HG02938 (cell line): ENCODE data around the gene PRDM12.

ENCODE experiments used
- ATAC-seq: cut with Tn5 transposase; IDR thresholded peaks from one replicate; pipeline ENCODE4 v1.9.1; 2021; ENCODE audit warnings: mild to moderate bottlenecking, moderate library complexity; ENCODE audit not compliant: unreplicated experiment

The PRDM12 gene

DNA sequence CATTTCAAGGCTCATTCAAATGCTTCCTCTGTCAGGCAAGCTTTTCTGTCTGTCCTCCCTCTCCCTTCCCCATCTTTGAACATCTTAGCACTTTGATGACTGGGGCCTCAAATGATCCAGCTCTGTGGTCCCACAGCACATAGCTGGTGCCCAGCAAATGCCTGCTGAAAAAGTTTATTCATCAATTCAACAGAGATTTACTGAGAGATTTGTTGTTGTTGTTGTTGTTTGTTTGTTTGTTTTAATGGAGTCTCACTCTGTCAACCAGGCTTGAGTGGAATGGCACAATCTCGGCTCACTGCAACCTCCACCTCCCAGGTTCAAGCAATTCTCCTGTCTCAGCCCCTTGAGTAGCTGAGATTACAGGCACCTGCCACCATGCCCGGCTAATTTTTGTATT is 23.2 kb downstream of the PRDM12 start:
- no peak for ATAC-seq

DNA sequence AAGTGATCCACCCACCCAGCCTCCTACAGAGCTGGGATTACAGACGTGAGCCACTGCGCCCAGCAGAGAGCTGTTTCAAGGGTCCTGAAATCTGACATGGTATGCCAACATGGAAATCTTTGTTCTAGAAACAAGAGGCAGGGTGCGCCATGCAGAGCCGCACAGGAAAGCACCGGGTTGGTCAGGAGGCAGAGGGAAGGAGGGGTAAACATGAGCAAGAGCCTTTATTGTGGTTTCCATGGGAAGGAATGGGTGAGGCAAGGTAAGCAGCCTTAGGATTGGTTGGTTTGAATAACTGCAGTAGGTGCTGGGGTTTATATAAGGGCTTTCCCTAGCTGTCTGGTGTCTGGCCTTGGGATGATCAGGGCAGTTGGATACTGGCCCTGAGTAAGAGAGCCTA is 23.7 kb downstream of the PRDM12 start:
- no peak for ATAC-seq

DNA sequence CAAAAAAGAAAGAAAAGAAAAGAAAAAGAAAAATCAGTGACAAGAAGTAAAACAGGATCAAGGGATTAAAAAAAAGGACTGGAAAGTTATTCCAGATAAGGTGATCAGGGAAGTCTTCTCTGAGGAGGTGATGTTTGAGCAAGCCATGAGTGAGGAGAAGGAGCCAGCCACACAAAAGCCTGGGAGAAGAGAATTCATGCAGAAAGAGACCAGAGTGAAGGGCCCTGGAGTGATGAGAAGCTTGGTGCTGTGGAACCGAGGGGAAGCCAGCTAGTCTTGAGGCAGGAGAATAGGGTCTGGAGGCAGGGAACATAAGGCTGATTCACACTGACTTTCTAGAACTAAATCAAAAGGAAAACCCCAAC is 25.2 kb downstream of the PRDM12 start:
- no peak for ATAC-seq

DNA sequence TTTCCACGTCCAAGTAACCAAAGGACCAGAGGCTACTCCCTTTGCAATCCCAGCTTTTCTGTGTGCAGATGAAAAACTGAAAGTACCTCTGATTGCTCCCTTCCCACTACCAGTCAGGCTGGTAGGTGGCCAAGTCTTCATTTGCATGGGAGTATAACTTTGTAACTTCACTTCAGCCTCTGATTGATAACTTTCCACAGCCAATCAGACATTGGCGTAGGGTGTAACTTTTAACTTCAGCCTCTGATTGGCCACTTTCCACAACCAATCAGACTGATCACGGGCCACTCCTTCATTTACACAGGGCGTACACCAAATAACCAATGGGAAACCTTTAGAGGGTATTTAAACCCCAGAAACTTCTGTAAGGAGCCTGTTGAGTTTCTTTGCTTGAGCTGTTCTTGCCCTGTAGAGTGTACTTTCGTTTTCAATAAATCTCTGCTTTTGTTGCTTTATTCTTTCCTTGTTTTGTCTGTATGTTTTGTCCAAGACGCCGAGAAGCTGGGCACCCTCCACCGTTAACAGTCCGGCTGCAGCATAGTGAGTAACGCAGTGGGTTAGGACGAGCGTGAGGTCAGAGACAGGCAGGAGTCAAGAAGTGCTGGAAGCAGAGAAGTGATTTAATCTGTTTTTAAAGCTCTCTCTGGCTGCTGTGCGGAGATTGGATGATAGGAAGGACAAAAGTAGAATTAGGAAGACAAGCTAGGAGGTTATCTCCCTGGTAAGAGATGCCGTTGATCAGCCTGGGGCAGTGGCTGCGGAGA is 25.7 kb downstream of the PRDM12 start:
- ATAC-seq, result no peak

DNA sequence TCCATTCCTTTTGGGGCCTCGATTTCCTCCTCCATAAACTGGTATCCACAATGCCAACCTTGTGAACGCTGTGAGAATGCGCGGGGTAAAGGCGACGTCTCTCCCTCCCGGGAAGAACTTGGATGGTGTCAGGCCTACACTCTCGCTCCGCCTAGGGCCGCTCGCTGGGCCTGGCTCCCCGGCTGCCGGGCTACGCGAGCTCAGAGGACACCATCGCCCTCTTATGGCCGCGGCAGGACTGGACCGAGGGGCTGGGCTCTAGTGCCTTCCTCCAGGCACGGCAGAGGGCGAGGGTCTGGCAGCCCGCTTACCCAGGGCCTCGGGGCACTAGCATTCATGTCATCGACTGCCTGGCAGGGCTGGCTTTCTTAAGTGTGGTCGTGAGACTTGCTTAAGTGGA is 27.9 kb downstream of the PRDM12 start:
- no peak for ATAC-seq

DNA sequence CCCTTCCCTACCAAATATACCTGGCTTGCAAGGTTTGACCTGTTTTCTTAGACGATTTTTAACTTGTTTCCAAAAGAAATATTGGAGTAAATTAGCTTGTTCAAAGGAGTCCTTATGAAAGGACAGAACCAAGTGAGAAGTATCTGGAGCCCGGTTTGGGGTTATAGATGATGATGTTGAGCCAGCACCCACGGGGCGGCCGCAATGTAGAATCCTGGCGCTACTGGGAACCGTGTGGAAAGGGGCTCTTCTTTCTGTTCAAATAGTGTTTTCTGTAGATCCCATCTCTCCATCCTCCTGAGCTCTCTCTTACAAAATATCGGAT is 28.7 kb downstream of the PRDM12 start:
- no peak for ATAC-seq

DNA sequence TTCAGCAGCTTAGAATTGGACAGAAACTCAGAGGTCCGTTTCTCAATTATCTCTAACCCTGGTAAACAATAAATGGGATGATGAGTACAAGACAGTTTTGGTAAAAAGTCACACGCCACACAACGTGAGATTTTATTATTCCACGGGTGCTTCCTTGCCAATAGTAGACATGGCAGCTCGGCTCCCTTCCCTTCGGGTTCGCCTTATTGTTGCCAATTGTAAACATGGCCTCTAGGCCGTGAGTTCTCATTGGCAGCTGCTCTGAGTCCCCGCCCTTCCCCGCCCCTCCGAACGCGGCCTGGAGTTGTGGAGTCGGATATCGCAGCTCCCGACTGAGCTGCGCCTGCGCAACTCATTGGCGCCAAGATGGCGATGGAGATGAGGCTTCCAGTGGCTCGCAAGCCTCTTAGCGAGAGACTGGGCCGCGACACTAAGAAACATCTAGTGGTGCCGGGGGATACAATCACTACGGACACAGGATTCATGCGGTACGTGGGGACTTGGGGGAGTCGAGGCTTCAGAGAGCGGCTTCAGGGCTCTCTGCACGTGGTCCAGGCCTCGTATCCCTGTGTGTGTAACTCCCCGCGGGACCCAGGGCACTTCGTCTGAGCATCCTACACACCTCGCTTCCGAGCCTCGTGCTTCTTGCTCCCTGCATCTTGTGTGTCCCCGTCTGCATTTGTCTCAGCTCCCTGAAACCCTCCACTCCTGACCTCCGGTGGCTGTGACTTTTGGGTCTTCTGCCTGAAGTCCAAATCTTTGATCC is 29.2 kb downstream of the PRDM12 start, which contains the start of gene EXOSC2:
Gene EXOSC2 (plus strand): TSS at position 355 of the 766 bp plus-strand sequence. CDS start 12 bp downstream, at position 367.
- ATAC-seq, result peak; percentile 89

DNA sequence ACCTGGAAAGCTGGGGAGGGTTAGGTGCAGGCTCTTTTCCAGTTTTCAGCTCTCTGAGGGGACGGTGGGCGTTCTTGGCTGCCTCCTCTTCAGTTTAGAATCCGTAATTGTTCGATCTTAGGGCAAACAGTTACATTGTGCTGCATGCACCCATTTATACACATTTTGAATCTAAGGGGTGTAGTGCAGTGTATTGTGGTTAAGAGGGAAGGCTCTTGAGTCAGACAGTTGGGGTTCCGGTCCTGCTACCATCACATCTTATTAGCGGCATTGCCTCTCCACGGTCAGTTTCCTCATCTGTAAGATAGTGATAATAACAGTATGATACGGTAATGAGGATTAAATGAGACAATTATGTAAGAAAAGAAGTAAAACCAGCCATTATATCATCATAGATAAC is 29.8 kb downstream of the PRDM12 start:
- ATAC-seq, result no peak

DNA sequence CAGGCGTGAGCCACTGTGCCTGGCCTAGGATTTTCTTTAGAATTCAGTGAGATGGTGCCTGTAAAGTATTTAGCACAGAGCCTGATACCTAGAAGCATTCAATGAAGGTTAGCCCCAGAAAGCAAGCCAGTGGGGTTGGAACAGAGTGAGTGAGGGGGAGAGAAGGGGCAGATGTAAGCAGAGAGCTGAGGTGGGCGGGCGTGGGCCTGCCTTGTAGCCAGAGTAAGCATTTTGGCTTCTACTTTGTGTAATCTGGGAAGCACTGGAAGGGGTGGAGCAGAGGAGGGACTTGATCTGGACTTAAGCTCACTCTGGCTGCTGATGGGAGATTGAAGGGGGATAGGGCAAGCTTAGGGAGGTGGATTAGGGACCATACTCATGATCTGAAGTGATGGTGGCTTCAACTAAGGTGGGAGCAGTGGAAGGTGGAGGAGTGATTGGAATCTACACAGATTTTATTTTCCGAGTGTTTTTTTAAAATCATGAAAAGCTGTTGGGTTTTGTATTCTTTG is 31.8 kb downstream of the PRDM12 start:
- ATAC-seq, result no peak

DNA sequence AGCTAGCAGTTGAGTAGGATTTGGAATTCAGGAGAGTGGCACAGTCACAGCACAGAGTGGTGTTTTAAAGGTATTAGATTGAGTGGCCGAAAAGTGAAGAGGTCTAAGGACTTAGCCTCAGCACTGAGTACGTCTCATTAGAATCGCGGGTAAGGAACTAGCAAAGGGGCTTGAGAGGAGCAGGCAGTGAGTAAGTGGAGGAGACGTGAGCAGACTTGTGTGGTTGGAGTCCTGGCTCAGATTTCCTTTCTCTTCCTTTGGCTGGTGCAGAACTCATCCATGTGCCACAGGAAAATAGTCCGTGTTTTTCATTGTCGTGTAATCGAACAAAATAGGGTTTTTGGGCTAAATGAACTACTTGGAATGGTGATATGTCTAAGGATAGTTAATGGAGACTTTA is 32.6 kb downstream of the PRDM12 start:
- ATAC-seq, result no peak

DNA sequence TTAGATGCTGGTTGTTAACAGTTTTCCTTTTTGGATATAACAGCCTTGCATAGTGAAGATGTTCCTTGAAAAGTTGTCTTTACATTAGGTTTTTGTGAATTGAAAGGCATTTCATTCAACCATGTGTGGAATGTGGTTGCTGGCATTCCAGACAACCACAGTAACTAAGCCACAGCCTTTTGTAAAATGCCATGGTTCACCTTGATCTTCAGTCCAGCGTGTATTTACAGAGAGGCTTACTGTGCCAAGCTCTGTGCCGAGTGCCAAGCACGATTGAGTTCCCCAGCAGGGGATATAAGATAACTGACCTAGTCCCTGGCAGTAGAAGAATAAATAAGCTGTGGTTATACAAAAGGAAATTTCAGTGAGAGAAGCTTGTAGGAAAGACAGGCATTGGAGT is 34.1 kb downstream of the PRDM12 start:
- ATAC-seq, result no peak

DNA sequence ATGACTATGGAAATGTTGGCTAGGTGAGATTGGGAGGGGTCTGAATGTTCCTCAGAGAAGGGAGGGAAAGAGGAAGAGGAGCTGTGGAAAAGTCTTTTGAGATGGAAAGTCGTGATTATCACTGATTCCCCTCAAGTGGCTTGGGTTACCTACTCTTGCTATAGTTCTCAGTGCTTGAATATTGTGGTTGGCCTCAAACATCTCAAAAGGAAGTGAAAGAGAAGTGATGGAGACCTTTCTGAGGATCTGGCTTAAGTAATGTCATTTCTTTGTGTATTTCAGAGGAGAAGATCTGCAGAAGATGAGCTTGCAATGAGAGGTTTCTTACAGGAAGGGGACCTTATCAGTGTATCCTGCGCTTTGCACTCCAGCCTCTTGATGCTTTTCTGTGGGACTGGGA is 34.7 kb downstream of the PRDM12 start:
- ATAC-seq, result no peak

DNA sequence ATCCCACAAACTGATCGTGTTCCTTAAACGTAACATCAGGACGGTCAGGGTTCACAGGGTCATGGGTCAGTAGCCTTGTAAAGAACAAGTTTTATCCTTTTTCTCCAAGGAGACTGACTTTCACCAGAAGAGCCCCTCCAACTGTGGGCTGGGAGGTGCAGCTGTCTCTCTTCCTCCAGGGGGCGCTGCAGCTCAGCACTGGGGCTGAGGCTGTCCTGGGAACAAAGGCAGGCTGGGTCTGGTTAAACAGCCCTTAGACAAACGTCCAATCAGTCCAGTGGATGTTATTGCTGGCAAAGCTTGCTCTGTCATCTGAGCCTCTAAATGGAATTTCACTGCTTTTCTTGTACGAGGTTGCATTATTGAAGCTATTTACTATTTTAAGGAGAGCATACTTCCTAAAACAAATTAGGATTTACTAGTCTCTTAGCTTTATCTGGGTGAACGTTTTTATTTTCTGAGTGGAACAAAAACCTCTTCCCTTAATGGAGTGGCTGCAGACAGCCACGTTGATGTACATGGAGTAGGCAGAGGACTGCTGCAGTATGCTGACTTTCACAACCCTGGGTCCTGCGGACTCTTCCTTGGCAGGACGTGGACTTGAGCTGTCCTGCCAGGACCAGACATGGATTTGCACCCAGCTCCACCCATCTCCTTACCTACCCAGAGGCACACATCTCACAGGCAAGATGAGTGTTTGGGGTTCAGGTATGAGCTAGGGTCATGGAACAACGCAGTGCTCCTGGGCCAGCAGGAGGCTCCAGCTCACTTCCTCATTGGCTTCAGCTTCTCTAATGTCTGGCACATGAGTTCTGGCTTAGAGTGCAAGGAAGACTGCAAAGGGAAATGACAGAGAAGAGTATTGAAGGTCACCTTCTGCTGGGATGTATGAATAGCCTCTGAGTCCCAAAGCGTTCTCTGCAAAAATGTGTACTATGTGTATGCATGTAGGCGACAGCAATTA is 36.9 kb downstream of the PRDM12 start:
- no peak for ATAC-seq

DNA sequence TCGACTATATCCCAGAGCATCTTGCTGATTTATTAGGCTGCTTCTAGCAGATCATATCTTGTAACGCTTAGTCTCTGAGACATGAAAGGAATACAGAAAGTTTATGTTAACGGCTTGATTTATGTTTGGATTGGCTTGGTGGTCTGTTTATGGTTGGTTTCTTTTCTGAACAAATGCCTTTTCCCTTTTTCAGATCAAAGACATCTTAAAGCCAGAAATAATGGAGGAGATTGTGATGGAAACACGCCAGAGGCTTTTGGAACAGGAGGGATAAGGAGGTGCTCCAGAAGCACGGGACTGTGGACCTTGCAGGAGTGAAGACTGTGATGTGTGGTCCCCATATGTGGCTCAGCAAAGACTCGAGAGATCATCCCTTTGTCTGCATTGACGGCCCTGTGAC is 39.1 kb downstream of the PRDM12 start:
- ATAC-seq, result no peak

DNA sequence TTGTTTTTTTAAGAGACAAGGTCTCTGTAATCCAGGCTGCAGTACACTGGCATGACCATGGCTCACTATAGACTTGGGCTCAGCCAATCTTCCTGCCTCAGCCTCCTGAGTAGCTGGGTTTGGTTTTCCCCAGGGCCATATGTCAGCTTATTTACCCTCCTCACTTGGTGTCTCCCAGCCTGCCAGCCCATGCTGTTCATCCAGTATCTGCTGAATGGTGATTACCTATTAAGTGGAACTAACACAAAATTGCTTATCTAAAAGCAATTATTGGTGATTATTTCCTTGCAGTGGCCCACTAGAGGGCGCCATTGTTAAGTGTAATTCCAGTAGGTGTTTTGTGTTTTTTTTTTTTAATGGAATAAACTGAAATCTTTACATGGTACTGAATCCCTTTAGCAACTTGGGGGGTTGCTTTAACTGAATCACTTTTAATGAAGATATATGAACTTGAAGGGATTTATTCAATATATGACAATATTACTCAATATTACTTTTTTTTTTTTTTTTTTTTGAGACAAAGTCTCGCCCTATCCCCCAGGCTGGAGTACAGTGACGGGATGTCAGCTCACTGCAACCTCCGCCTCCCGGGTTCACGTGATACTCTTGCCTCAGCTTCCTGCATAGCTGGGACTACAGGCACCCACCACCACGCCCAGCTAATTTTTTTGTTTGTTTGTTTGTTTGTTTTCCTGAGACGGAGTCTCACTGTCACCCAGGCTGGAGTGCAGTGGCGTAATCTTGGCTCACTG is 43.0 kb downstream of the PRDM12 start:
- no peak for ATAC-seq

DNA sequence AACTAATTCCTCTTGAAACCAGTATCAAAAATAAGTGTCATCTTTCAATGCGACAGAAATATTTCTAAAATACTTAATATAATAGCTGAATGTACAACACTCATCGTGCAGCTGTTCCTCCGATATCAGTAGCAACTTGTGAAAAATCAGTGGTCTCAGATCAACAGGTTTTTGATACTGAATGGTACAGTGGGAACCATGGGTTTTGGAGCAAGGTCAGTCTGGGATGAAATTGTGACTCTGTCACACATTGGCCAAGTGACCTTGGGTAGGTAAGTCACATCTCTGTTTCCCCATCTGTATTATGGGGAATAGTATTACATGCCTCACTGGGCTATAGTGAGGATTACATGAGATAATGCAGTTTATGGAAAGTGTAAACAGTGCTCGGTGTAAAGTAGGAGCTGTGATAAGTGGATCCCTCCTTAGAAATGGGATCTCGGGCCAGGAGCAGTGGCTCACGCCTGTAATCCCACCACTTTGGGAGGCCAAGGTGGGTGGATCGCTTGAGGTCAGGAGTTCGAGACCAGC is 46.5 kb downstream of the PRDM12 start:
- no peak for ATAC-seq

DNA sequence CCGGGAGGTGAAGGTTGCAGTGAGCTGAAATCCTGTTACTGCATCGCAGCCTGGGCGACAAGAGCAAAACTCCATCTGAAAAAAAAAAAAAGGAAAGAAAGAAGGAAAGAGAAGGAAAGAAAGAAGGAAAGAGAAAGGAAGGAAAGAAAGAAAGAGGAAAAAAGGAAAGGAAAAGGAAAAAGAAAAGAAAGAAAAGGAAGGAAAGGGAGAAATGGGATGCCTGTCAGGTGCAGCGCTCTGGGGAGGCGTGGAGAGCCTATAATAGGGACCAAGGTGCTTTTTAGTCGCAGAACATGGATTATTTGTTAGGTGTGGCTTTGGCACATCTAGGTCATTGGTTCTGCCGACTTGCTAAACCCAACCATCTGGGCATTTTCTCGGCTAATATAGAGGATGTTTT is 47.1 kb downstream of the PRDM12 start:
- no peak for ATAC-seq

DNA sequence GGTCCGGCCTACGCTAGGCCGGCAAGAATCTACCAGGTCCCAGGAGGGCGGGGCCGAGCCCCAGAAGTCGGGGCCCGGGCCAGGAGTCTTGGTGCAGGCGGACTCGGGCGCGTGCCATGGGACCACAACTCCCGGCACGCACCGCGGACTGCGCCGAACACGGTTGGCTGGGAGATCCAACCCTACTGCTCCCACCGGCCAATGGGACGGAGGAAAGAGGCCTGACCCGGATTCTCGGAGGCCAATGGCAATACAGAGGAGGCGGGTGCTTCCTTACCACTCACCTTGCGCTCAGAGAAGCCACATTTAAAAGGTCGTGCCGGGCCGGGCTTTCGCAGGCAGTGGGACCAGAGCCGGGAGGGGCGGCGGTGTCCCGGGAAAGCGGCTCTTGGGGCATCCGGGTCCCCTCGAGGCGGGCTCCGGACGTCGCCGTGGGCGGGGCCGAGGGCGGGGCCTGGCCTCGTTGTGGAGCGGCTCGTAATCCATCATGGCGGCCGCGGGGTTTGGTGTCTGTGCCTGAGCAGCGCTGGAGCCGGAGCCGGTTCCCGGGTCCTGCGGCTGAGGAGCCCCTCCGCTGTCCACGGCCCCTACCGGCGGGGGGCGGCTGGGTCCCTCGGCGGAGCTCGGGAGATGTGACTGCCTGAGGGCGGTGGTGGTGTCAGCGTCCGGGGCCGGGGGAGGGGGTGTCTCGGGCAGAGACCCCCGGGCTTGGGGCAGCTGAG is 48.3 kb downstream of the PRDM12 start:
- peak; percentile 93 for ATAC-seq

DNA sequence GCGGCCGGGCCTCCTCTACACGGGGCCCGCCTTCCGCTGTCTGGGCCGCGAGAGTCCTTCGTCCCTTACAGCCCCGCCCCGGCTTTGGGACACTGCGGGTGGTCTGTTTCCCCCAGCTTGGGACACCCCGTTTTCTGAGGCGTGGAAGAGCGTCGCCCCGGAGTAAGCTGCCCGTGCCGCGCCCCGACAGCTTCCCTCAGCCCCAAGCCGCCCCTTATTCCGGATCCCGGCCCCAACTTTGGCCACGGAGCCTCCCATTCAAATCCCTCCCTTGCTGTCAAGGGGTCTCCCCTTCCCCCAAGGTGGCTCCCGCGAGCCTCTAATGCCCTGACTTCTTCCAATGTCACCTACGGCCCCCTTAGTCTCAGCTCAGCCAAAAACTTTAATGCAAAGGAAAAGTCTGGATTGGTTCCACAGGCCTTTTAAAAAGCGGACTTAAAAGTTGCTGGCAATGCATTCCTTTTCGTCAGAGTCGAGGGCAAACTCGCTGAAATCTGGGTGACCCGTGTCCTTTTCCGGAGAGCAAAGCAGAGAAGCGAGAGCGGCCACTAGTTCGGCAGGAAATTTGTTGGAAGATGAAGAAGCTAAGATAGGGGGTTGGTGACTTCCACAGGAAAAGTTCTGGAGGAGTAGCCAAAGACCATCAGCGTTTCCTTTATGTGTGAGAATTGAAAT is 49.0 kb downstream of the PRDM12 start:
- peak; percentile 3 for ATAC-seq
